IPS DF 6.9 (cell line): ENCODE measurements around the gene RNF213.

ENCODE experiments used
- DNase-seq: peaks from one replicate; pipeline ENCODE4 v3.0.0-alpha.2; 2013; ENCODE audit warnings: low read depth, low spot score
- H3K27ac ChIP-seq: one replicate; pipeline ENCODE4 v1.5.1; 2013; ENCODE audit warnings: low read length, control low read depth
- H3K27me3 ChIP-seq: 2 replicates; pipeline ENCODE4 v1.6.1; 2013; ENCODE audit warnings: mild to moderate bottlenecking, low read length; ENCODE audit not compliant: control insufficient read depth, insufficient read depth
- H3K36me3 ChIP-seq: 2 replicates; pipeline ENCODE4 v1.6.1; 2013; ENCODE audit warnings: low read length; ENCODE audit not compliant: control insufficient read depth, insufficient read depth
- H3K4me1 ChIP-seq: 2 replicates; pipeline ENCODE4 v1.6.1; 2013; ENCODE audit warnings: low read length; ENCODE audit not compliant: control insufficient read depth, insufficient read depth
- H3K4me3 ChIP-seq: 2 replicates; pipeline ENCODE4 v1.5.1; 2013; ENCODE audit warnings: mild to moderate bottlenecking, low read length
- H3K9me3 ChIP-seq: 2 replicates; pipeline ENCODE4 v1.6.1; 2013; ENCODE audit warnings: low read length, inconsistent platforms; ENCODE audit not compliant: control insufficient read depth, insufficient read depth
- WGBS: extraction: QIAGEN DNeasy Blood & Tissue Kit; methylation state at CpG from one replicate; pipeline ENCODE4 v1.1.7; 2013; ENCODE audit warnings: mixed read lengths, missing lambda C conversion rate; ENCODE audit not compliant: insufficient read length, insufficient coverage; 5-methylcytosine and 5-hydroxymethylcytosine counted together

RNF213 gene

DNA sequence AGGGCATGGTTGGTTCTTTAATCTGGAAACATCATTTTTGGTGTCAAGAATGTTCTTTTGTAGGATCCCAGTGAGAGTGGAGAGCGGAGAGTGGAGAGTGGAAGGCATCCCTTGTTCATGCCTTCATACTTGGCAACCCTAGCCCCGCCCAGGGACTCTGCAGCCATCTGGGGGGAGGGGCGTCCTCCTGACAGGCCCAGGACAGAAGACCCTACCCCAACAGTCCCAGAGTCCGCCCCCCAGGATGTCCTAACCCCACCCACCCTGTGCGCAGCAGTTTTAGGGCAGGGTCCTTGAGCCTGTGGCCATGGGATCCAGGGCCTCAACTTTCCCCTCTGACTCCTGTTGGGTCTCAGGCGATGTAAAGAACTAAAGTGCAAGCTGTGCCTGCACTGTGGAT lies 36.0 kb upstream of the RNF213 start:
- Histone ChIP-seq H3K36me3 (peaks cover 2% of the 10 kb centered on the region; the same call in 1 of the 2 replicates), H3K27me3 (no peaks in the 10 kb centered on the region), H3K4me1 (peaks cover 3% of the 10 kb centered on the region; the same call in 1 of the 2 replicates), H3K4me3 (no peak overlapping the region), H3K27ac (no peak overlapping the region), H3K9me3 (no peaks in the 10 kb centered on the region)
- WGBS = no CpG with 5 or more reads among the region's 6 CpGs
- DNase-seq = no peak

DNA sequence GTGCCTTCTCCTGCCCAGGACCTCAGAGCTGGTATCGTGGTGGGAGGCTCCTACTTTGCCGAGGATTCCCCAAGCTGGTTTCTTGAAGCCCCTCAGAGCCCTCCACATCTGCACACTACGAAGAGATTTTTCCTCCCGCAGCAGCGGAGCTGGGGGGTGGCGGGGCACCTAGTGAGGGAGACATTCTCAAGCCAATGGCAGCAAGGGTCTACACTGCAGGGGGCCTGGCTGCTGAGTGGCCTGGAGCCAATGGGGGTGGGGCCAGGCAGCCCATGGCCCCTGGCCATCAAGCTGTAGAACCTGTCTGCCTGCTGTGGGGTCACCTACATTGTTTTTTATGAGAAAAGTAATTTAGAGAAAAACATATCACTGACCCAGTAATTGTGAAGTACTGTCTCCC lies 35.4 kb upstream of the RNF213 start:
- Histone ChIP-seq H3K36me3 (peaks cover 2% of the 10 kb centered on the region; the same call in 1 of the 2 replicates), H3K9me3 (no peaks in the 10 kb centered on the region), H3K27me3 (no peaks in the 10 kb centered on the region), H3K27ac (no peak overlapping the region), H3K4me1 (peaks cover 3% of the 10 kb centered on the region; the same call in 1 of the 2 replicates), H3K4me3 (no peak overlapping the region)
- DNase-seq = no peak
- WGBS = no CpG with 5 or more reads among the region's 6 CpGs

DNA sequence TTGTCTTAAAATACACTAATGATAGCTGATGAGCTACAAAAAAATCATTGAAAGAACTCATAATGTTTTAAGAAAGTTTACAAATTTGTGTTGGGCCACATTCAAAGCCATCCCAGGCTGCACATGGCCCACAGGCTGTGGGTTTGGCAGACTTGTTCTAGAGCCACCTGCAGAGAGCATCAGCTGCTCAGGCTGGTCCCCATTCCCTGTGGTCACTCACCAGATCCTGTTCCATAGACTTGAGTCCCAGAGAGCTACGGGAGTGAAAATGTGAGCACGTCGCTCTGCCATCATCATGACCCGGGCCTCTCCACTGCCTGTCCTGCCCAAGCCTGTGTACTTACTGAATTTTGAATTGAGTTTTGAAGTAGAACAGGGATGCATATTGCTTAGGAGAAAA lies 33.5 kb upstream of the RNF213 start:
- WGBS = no CpG with 5 or more reads among the region's 4 CpGs
- Histone ChIP-seq H3K4me1 (peaks cover 3% of the 10 kb centered on the region; the same call in 1 of the 2 replicates), H3K9me3 (no peaks in the 10 kb centered on the region), H3K36me3 (peaks cover 2% of the 10 kb centered on the region; the same call in 1 of the 2 replicates), H3K4me3 (no peak overlapping the region), H3K27me3 (no peaks in the 10 kb centered on the region), H3K27ac (no peak overlapping the region)
- DNase-seq = no peak

DNA sequence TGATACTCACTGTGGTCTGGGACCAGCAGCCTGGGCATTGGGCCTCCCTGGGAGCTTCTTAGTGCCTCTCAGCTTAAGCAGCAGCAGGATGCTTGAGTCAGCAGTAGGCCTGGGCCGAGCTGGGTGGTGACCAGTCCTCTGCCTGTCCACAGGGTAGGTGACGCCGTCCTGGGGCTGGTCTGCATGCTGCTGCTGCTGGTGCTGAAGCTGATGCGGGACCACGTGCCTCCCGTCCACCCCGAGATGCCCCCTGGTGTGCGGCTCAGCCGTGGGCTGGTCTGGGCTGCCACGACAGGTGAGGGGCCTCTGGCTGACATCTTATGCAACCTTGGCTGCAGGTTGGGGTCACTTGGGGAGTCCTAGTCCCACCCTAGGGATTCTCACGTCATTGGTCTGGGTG lies 33.0 kb upstream of the RNF213 start:
- H3K27ac ChIP-seq = no peak overlapping the region
- peaks cover 3% of the 10 kb centered on the region; the same call in 1 of the 2 replicates for H3K4me1 ChIP-seq
- peaks cover 2% of the 10 kb centered on the region; the same call in 1 of the 2 replicates for H3K36me3 ChIP-seq
- no peaks in the 10 kb centered on the region for H3K27me3 ChIP-seq
- H3K4me3 ChIP-seq = no peak overlapping the region
- no peak for DNase-seq
- no CpG with 5 or more reads among the region's 11 CpGs for WGBS
- H3K9me3 ChIP-seq = no peaks in the 10 kb centered on the region

DNA sequence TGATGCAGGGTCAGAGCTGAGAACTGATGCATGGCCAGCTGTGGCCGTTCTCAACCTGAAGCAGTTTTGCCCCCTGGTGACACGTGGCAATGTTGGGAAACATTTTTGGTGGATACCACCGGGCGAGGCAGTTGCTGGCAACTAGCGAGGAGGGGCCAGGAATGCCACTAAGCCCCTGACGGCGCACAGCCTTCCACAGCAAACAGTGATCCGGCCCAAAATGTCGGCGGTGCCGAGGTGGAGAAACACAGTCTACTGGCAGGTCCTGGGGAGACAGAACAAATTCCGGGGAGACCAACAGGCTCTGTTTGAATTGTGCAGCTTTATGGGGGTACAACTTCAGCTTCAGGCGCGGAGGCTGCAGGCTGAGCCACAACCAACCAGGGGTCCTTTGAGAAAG lies 32.2 kb upstream of the RNF213 start:
- Histone ChIP-seq H3K9me3 (no peaks in the 10 kb centered on the region), H3K27me3 (no peaks in the 10 kb centered on the region), H3K36me3 (peaks cover 2% of the 10 kb centered on the region; the same call in 1 of the 2 replicates), H3K4me3 (no peak overlapping the region), H3K4me1 (peaks cover 3% of the 10 kb centered on the region; the same call in 1 of the 2 replicates), H3K27ac (no peak overlapping the region)
- DNase-seq = no peak
- WGBS = no CpG with 5 or more reads among the region's 14 CpGs

DNA sequence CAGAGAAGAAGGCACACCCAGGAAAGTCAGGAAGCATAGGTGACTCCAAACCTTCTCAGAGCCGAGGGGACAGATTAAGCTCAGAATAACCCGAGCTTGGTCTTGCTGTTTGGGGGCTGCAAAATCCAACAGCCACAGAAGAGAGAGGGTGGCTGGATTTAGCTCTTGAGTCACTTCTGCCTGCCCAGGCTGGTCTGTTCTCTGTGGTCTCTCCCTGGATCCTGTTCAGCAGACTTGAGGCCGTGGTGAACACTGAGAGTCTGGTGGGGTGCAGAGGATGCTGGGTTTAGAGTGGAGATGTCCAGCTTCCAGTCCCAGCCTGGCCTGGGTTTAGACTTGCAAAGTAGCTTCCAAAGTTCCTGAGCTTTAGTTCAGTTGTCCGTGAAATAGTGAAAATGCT lies 31.6 kb upstream of the RNF213 start:
- no CpG with 5 or more reads among the region's 4 CpGs for WGBS
- no peaks in the 10 kb centered on the region for H3K9me3 ChIP-seq
- peaks cover 3% of the 10 kb centered on the region; the same call in 1 of the 2 replicates for H3K4me1 ChIP-seq
- no peak overlapping the region for H3K27ac ChIP-seq
- DNase-seq = no peak
- peaks cover 2% of the 10 kb centered on the region; the same call in 1 of the 2 replicates for H3K36me3 ChIP-seq
- no peak overlapping the region for H3K4me3 ChIP-seq
- no peaks in the 10 kb centered on the region for H3K27me3 ChIP-seq

DNA sequence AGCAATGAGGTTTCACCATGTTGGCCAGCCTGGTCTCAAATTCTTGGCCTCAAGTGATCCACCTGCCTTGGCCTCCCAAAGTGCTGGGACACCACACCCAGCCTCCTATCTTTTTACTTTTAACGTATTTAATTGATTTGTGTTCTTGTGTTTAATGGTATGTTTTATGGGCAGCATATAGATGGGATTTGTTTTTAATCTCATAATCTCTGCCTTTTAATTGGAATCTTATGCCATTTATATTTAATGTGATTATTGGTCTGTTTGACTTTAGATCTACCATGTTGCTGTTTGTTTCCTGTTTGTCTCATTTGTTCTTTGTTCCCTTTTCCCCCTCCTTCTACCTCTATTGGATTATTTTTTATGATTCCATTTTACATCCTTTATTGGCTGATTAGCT lies 28.2 kb upstream of the RNF213 start:
- no peaks in the 10 kb centered on the region for H3K27me3 ChIP-seq
- peaks cover 7% of the 10 kb centered on the region; the same call in 1 of the 2 replicates for H3K36me3 ChIP-seq
- no peaks in the 10 kb centered on the region; the same call in 1 of the 2 replicates for H3K4me1 ChIP-seq
- H3K4me3 ChIP-seq = no peak overlapping the region
- no peak overlapping the region for H3K27ac ChIP-seq
- no peak for DNase-seq
- no peaks in the 10 kb centered on the region for H3K9me3 ChIP-seq
- WGBS = no CpG with 5 or more reads among the region's 1 CpG

DNA sequence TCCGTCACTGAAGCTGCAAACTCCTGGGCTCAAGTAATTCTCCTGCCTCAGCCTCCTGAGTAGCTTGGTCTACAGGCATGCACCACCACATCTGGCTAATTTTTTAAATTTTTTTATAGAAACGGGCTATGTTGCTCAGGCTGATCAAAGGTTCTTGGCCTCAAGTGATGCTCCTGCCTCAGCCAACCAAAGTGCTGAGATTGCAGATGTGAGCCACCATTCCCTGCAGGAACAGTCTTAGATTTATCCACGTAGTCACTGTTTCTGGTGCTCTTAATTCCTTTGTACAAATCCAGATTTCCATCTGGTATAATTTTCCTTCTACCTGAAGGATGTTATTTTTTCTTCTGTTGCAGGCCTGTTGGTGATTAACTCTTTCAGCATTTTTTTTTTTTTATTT lies 27.4 kb upstream of the RNF213 start:
- no peaks in the 10 kb centered on the region for H3K9me3 ChIP-seq
- DNase-seq = no peak
- H3K27ac ChIP-seq = no peak overlapping the region
- H3K4me1 ChIP-seq = no peaks in the 10 kb centered on the region
- H3K27me3 ChIP-seq = no peaks in the 10 kb centered on the region
- no peak overlapping the region for H3K4me3 ChIP-seq
- 0 out of 2 replicates have a peak, but pooled peaks cover 6% of the 10 kb centered on the region for H3K36me3 ChIP-seq
- WGBS = no CpG with 5 or more reads among the region's 3 CpGs

DNA sequence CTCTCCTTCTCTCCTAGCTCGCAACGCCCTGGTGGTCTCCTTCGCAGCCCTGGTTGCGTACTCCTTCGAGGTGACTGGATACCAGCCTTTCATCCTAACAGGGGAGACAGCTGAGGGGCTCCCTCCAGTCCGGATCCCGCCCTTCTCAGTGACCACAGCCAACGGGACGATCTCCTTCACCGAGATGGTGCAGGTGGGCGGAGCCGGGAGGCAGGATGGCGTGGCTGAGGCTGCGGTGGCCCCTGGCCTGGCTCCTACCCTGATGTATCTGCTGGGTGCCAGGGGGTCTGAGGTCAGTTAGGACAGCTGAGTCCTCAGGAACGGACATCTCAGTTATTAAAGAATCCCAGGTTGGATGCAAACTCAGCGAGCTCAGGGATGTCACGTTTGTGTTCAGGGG lies 23.7 kb upstream of the RNF213 start:
- Histone ChIP-seq H3K27ac (no peak overlapping the region), H3K36me3 (0 out of 2 replicates have a peak, but pooled peaks cover 6% of the 10 kb centered on the region), H3K9me3 (no peaks in the 10 kb centered on the region), H3K27me3 (no peaks in the 10 kb centered on the region), H3K4me1 (no peaks in the 10 kb centered on the region), H3K4me3 (no peak overlapping the region)
- DNase-seq = no peak
- no CpG with 5 or more reads among the region's 17 CpGs for WGBS

DNA sequence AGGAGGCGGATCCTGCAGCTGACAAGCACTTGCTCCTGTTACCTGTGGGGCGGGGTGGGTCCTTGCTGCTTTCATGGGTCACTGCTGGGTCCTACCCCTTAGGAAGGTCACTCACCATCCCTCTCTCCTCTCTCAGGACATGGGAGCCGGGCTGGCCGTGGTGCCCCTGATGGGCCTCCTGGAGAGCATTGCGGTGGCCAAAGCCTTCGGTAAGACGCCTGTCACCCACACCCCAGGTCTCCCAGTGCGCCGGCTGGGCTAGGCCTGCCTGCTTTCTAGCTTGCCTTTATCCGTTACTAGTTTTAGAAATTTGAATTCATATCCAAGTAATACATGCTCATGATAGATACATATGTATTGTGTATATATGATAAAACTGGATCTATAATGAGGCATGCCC lies 23.3 kb upstream of the RNF213 start:
- H3K4me1 ChIP-seq = no peaks in the 10 kb centered on the region
- WGBS = no CpG with 5 or more reads among the region's 10 CpGs
- H3K36me3 ChIP-seq = 0 out of 2 replicates have a peak, but pooled peaks cover 6% of the 10 kb centered on the region
- H3K27me3 ChIP-seq = no peaks in the 10 kb centered on the region
- DNase-seq = no peak
- H3K9me3 ChIP-seq = no peaks in the 10 kb centered on the region
- no peak overlapping the region for H3K27ac ChIP-seq
- no peak overlapping the region for H3K4me3 ChIP-seq

DNA sequence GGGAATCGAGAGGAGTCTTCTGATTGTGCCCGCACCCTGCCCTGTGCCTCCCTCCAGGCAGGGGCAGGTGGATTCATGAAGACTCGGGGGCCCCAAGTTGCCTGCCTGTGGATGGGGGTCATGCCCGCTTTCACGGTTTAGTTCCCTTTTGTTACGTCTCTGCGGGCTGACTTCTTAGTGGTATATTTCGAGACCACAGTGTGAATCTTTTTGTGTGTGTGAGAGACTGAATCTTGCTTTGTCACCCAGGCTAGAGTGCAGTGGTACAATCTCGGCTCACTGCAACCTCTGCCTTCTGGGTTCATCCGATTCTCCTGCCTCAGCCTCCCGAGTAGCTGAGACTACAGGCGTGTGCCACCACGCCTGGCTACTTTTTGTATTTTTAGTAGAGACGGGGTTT lies 18.1 kb upstream of the RNF213 start:
- no CpG with 5 or more reads among the region's 14 CpGs for WGBS
- peaks cover 12% of the 10 kb centered on the region; the same call in 1 of the 2 replicates for H3K36me3 ChIP-seq
- H3K9me3 ChIP-seq = no peaks in the 10 kb centered on the region
- no peaks in the 10 kb centered on the region for H3K4me1 ChIP-seq
- no peak for DNase-seq
- no peak overlapping the region for H3K4me3 ChIP-seq
- no peaks in the 10 kb centered on the region for H3K27me3 ChIP-seq
- H3K27ac ChIP-seq = no peak overlapping the region
